NCI-H1092 (cell line): ENCODE results near the gene CACNA1H.
"Not testable (repeated sequence)": the region's sequence is repeated elsewhere in the genome, so short reads cannot be mapped to it uniquely, and the experiment has no call there.

Source experiments
- DNase-seq: peaks from one replicate; lab custom pipeline; 2025; lab: John Stamatoyannopoulos, UW

Gene CACNA1H

GRCh38 chr16:1193143-1193824, 40.4 kb downstream of the CACNA1H start:
- DNase-seq: peak; percentile 47

GRCh38 chr16:1193825-1194581, 41.1 kb downstream of the CACNA1H start:
- DNase-seq: no peak

- DNase-seq: no peak
Measured at GRCh38 chr16:1194665-1195392, 41.9 kb downstream of the CACNA1H start.

- DNase-seq: no peak
Measured at GRCh38 chr16:1195393-1195666, 42.4 kb downstream of the CACNA1H start.

GRCh38 chr16:1196494-1196893, 43.6 kb downstream of the CACNA1H start:
- no peak for DNase-seq

- peak; percentile 73 for DNase-seq
Measured at GRCh38 chr16:1197237-1197866, 44.4 kb downstream of the CACNA1H start.

- DNase-seq: no peak
Measured at GRCh38 chr16:1198194-1198593, 45.3 kb downstream of the CACNA1H start.

GRCh38 chr16:1198671-1199346, 45.9 kb downstream of the CACNA1H start:
- DNase-seq: not testable (repeated sequence)

- DNase-seq: no peak
Measured at GRCh38 chr16:1199347-1200013, 46.6 kb downstream of the CACNA1H start.

GRCh38 chr16:1200014-1200627, 47.2 kb downstream of the CACNA1H start:
- no peak for DNase-seq

GRCh38 chr16:1201444-1201843, 48.5 kb downstream of the CACNA1H start:
- no peak for DNase-seq

- no peak for DNase-seq
Measured at GRCh38 chr16:1202274-1202673, 49.4 kb downstream of the CACNA1H start.

- no peak for DNase-seq
Measured at GRCh38 chr16:1204933-1205332, 52.0 kb downstream of the CACNA1H start.

- DNase-seq: no peak
Measured at GRCh38 chr16:1206326-1206725, 53.4 kb downstream of the CACNA1H start.

- no peak for DNase-seq
Measured at GRCh38 chr16:1206786-1207185, 53.9 kb downstream of the CACNA1H start.

GRCh38 chr16:1208239-1208830, 55.4 kb downstream of the CACNA1H start:
- DNase-seq: no peak

GRCh38 chr16:1209081-1209480, 56.2 kb downstream of the CACNA1H start:
- no peak for DNase-seq

- no peak for DNase-seq
Measured at GRCh38 chr16:1210461-1210860, 57.6 kb downstream of the CACNA1H start.

GRCh38 chr16:1211451-1212268, 58.8 kb downstream of the CACNA1H start:
- no peak for DNase-seq
